Measurements from ENCODE around the gene ETV6. TPM values are rescaled to one million over a fixed set of nuclear protein-coding genes. Genes with fewer than 3 reads are reported as not detected.

The ETV6 gene
- total RNA-seq, 1 donor from 2014 or later, result 16.9 TPM

DNA sequence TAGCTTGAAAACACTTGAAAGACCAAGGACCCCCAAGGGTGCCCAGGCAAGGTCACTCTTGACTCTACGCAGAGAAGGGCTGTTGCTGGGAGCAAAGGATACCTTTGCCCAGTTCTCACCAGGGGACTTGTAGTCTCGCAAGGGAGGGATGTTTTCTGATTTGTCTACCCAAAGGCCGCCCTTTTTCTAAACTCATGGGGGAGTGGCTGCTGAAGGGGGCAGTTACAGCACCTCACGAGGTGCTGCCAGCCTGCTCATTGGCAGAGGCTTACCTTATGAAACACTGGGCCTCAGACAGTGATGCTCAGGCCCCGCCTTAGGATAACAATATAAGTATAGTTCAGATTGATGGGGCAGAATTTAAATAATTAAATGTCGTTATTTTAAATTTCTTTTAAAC is 107.0 kb downstream of the ETV6 start:
- H3K27ac ChIP-seq (replicated peaks), result peak overlapping the region; percentile 84
- peaks cover 75% of the 10 kb centered on the region for H3K4me1 ChIP-seq
- TF ChIP-seq CTCF (IDR thresholded peaks at IDR 0.05; ENCODE audit: borderline replicate concordance), result no peak
- intact Hi-C loops (cut with micrococcal nuclease), result loop anchor here (10.0 kb wide), 1 partner anchor 102 kb away; no protein-coding TSS in a partner anchor
- no peaks in the 10 kb centered on the region for H3K9me3 ChIP-seq (replicated peaks)
- no peaks in the 10 kb centered on the region for H3K27me3 ChIP-seq (ENCODE audit: low read depth)
- H3K4me3 ChIP-seq, result no peak overlapping the region
- H3K36me3 ChIP-seq, result peaks cover 13% of the 10 kb centered on the region
- DNase-seq, result no peak

DNA sequence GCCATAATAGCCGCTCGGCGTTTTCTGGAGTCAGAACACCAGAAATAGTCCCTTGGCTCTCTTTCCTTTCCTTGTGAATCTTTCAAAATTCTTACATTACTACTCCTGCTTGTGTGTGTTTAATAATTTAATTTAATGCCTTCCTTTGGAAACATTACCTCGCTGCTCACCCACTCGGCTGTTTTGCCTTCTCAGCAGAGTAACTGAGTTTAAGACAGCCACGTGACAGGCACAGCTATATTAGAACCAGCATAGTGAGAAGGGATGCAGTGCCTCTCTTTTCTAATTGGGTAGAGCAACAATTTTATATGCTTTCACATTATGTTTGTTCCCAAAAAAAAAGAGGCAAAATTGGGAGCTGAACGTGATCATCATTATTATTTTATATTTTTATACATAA is 107.6 kb downstream of the ETV6 start:
- Histone ChIP-seq H3K9me3 (replicated peaks) (no peaks in the 10 kb centered on the region), H3K36me3 (peaks cover 13% of the 10 kb centered on the region), H3K4me3 (no peak overlapping the region), H3K4me1 (peaks cover 81% of the 10 kb centered on the region), H3K27me3 (ENCODE audit: low read depth) (no peaks in the 10 kb centered on the region), H3K27ac (replicated peaks) (peak overlapping the region; percentile 84)
- DNase-seq, result no peak
- intact Hi-C loops (cut with micrococcal nuclease), result loop anchor here (10.0 kb wide), 1 partner anchor 102 kb away; no protein-coding TSS in a partner anchor
- TF ChIP-seq CTCF (IDR thresholded peaks at IDR 0.05; ENCODE audit: borderline replicate concordance), result no peak

DNA sequence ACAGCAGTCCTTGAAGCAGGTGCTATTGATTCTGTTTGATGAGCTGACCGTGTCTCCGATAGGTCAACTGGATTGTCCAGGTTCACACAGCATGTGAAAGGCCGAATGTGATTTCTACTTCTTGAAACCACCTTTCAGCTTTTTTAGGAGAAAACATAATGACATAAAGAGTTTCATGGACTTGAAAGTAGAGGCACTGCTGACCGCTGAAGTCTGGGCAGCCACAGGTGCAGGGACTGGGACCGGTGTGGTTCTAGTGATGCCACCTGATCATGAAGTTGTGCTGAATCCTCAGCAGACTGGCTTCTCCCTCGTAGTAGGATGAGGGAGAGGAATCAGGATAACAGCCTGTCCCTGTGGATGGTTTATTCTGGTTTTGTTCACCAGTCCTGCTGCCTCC is 108.1 kb downstream of the ETV6 start:
- no peak for TF ChIP-seq CTCF (IDR thresholded peaks at IDR 0.05; ENCODE audit: borderline replicate concordance)
- no peaks in the 10 kb centered on the region for H3K27me3 ChIP-seq (ENCODE audit: low read depth)
- no peaks in the 10 kb centered on the region for H3K9me3 ChIP-seq (replicated peaks)
- no peak overlapping the region for H3K4me3 ChIP-seq
- DNase-seq, result no peak
- H3K27ac ChIP-seq (replicated peaks), result peak overlapping the region; percentile 84
- intact Hi-C loops (cut with micrococcal nuclease), result loop anchor here (10.0 kb wide), 1 partner anchor 103 kb away; no protein-coding TSS in a partner anchor
- peaks cover 85% of the 10 kb centered on the region for H3K4me1 ChIP-seq
- H3K36me3 ChIP-seq, result peaks cover 13% of the 10 kb centered on the region

DNA sequence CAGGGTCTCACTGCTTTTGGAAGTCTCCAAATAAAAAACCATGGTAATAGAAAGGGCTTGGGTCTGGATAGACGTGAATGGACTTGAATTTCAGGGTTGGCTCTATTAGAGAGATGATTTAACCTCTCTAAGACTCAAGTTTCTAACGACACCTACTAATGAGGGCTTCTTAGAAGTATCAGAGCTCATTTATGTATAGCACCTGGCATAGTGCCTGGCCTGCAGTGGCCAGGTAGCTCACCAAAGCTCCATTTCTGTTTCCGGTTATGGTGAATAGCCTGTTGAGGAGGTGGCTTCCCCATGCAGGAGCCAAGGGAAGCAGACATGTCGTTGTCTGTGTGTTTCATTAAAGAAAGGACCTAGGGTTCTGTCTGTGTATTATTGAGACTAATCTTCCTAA is 108.6 kb downstream of the ETV6 start:
- no peak overlapping the region for H3K4me3 ChIP-seq
- H3K9me3 ChIP-seq (replicated peaks), result no peaks in the 10 kb centered on the region
- no peaks in the 10 kb centered on the region for H3K27me3 ChIP-seq (ENCODE audit: low read depth)
- DNase-seq, result no peak
- H3K4me1 ChIP-seq, result peaks cover 88% of the 10 kb centered on the region
- no peak for TF ChIP-seq CTCF (IDR thresholded peaks at IDR 0.05; ENCODE audit: borderline replicate concordance)
- H3K36me3 ChIP-seq, result peaks cover 13% of the 10 kb centered on the region
- peak overlapping the region; percentile 84 for H3K27ac ChIP-seq (replicated peaks)
- intact Hi-C loops (cut with micrococcal nuclease), result loop anchor here (10.0 kb wide), 1 partner anchor 103 kb away; no protein-coding TSS in a partner anchor

- Histone ChIP-seq H3K27ac (replicated peaks) (peak overlapping the region; percentile 84), H3K36me3 (peaks cover 8% of the 10 kb centered on the region), H3K4me1 (peaks cover 88% of the 10 kb centered on the region), H3K9me3 (replicated peaks) (no peaks in the 10 kb centered on the region), H3K4me3 (peak overlapping the region; percentile 22), H3K27me3 (ENCODE audit: low read depth) (no peaks in the 10 kb centered on the region)
- no peak for DNase-seq
- TF ChIP-seq CTCF (IDR thresholded peaks at IDR 0.05; ENCODE audit: borderline replicate concordance), result no peak
- intact Hi-C loops (cut with micrococcal nuclease), result loop anchor here (10.0 kb wide), 1 partner anchor 104 kb away; no protein-coding TSS in a partner anchor
Observed at GRCh38 chr12:11758510-11759493, 109.3 kb downstream of the ETV6 start.

All from left ventricle myocardium inferior (tissue), 1 donor.